Middle frontal gyrus (tissue), 1 donor: ENCODE data around the gene MRTFA.
"Not testable (repeated sequence)": the region's sequence is repeated elsewhere in the genome, so short reads cannot be mapped to it uniquely, and the experiment has no call there.

Experiments used
- DNase-seq: peaks from one replicate; pipeline ENCODE4 v3.0.0-alpha.2; 2015; ENCODE audit warnings: low spot score; ENCODE audit errors: extremely low spot score

The MRTFA gene

GRCh38 chr22:40628354-40629042, 8.0 kb downstream of the MRTFA start:
- no peak for DNase-seq

GRCh38 chr22:40627612-40628011, 8.9 kb downstream of the MRTFA start:
- no peak for DNase-seq

- DNase-seq = no peak
These were observed 9.7 kb downstream of the MRTFA start for GRCh38 chr22:40626851-40627250.

GRCh38 chr22:40625794-40626193, 10.7 kb downstream of the MRTFA start:
- not testable (repeated sequence) for DNase-seq

DNA sequence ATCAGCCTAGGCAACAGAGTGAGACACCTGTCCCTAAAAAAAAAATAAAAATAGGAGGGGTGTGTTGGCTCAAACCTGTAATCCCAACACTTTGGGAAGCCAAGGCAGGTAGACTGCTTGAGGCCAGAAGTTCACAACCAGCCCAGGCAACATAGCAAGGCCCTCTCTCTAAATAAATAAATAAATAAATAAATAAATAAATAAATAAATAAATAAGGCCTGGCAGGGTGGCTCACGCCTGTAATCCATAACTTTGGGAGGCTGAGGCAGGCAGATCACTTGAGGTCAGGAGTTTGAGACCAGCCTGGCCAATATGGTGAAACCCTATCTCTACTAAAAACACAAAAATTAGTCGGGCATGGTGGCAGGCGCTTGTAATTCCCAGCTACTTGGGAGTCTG, 11.2 kb downstream of the MRTFA start:
- not testable (repeated sequence) for DNase-seq

GRCh38 chr22:40624770-40625169, 11.7 kb downstream of the MRTFA start:
- no peak for DNase-seq

DNA sequence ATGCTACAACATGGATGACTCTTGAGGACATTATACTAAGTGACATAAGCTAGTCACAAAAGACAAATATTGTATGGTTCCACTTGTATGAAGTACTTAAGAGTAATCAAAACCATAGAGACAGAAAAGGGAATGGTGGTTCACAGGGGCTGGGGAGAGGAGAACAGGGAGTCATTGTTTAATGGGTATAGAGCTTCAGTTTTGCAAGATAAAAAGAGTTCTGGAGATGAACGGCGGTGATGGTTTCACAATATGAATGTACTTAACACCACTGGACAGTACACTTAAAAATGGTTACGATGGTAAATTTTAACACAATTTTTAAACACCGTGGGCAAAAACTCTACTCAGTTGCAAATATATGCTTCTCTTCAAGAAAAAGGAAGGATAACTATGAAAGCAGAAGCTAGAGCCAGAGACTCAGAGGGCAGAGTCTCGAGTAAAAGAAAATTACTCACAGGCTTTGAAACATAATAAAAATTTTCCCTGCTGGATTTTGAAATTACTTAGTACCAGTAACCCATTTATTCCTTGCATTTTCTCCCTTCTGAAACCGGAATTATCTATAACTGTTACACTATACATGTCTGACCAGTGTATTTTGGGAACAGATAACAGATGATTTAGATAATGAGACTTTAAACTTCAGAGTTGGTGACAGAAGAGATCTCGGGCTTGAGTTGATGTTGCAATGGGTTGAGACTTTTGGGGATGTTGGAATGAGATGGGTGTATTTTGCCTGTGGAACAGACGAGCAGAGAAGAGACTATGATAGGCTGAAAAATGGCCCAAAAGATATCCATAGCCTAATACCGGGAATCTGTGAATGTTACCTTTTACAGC, 15.0 kb downstream of the MRTFA start:
- no peak for DNase-seq

- DNase-seq = no peak
These were observed 16.0 kb downstream of the MRTFA start for GRCh38 chr22:40620464-40621046.

- no peak for DNase-seq
These were observed 18.1 kb downstream of the MRTFA start for GRCh38 chr22:40618400-40618799.

DNA sequence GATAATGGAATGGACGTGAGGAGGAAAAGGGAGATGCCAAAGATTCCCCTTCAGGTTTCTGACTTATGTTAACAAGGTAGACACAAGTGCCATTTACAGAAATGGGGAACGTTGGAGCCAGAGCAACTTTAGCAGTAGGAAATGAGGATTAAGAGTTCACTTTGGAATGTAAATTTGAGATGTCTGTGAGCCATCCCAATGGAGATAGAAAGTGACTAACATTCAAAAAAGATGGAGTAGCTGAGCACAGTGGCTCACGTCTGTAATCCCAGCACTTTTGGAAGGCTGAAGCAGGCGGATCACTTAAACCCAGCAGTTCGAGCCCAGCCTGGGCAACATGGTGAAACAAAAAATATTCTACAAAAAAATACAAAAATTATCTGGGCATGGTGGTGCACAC, 19.9 kb downstream of the MRTFA start:
- DNase-seq = no peak

DNA sequence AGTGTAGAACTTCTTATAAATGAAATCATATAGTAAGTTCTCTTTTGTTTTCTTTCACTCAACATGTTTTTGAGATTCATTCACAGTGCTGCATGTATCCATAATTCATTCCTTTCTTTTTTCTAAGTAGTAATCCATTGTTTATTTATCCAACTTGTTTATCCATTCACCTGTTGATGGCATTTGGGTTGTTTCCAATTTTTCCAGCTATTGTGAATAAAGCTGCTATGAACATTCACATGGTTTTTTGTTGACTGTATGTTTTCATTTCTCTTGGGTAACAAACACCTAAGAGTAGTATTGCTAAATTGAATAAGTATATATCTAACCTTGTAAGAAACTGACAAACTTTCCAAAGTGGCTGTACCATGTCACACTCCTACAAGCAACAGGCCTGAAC, 23.5 kb downstream of the MRTFA start:
- DNase-seq = no peak

- no peak for DNase-seq
These were observed 24.2 kb downstream of the MRTFA start for GRCh38 chr22:40612291-40612751.

- no peak for DNase-seq
These were observed 24.9 kb downstream of the MRTFA start for GRCh38 chr22:40611606-40612005.

DNA sequence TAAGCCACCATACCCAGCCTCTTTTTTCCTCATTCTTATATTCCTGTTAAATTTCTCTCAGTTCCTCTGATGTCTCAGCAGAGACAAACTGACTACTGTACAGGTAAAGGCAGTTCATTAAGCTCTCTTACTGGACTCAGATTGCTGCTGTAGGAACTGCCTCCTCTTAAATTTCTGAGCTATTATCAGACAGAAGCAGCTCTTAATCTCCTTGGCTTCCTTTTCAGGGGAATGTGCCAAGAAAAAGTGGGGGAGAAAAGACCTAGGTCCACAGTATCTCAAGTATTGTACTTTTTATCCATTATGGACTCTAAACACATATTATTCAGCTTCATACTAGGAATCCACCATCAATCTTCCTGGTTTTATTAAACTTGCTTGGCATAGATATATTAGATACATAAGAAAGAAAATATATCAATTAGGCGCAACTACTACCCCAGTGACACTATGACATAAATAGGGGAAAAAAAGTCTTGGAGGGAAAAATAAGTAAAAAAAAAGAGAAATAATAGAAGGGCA, 26.1 kb downstream of the MRTFA start:
- no peak for DNase-seq

DNA sequence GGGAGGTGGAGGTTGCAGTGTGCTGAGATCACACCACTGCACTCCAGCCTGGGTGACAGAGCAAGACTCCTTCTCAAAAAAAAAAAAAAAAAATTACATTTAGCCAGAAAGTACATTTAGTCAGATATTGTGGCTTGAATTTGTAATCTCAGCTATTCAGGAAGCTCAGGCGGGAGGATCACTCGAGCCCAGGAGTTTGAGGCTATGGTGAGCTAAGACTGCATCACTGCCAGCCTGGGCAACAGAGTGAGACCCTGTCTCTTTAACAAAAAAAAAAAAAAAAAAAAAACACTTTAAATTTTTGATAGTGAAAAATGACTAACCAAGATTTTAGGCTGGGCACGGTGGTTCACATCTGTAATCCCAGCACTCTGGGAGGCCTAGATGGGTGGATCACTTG, 27.3 kb downstream of the MRTFA start:
- no peak for DNase-seq

DNA sequence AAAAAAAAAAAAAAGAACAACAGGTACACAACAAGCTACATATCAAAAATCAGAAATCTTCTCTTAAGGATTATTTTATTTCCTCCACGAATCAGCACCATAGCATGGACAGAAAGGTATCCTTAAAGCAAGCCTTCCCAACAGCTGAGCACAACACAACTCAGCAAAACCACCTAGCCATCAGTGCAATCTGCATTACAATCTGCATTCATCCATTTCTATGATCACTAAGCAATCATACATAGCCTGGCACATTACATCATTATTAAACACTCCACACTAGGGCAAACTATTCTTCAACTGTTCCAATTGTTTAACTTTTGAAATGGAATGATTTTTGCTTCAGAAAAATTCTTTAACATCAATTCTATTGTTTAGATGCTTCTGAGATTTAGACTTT, 29.0 kb downstream of the MRTFA start:
- no peak for DNase-seq

DNA sequence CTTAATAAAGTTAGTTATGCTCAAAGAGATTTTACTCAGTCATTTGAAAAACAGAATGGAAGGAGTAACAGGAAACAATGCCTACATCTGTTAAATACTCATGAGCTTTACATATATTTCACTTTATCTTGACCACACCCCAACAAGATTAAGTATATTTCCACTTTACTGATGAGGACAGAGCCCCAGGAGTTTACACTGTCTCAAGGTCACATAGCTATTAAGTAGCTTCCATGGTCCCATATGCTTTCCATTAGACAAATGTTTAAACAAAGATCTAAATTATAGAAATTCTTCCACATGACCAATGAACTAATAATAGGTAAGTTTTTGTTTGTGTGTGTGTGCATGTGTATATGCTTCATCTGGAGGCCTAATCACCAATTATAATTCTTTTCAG, 30.2 kb downstream of the MRTFA start:
- no peak for DNase-seq

- no peak for DNase-seq
These were observed 30.8 kb downstream of the MRTFA start for GRCh38 chr22:40605761-40606160.

DNA sequence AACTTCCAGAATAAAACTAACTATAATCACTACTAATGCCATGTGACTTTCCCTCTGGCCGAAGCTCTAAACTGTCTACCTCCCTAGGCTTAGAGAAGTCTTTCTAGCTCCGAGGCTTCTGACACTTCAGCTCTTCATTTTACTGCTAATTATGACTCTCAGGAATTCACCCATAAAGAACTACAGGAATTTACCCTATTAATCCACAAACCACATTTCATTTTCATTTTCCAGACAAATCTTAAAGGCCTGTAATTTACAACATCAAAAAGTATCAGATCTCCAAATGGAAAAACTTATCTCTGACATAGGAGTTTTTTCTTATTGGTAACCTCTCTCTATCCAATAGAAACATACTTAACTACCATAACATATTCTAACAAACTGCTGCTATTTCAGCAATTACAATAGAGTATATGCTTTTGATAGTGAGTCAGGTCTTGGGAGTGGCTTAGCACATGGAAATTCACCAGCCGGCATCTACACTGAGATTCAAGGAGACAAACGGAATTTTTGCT, 33.4 kb downstream of the MRTFA start:
- no peak for DNase-seq

- no peak for DNase-seq
These were observed 34.3 kb downstream of the MRTFA start for GRCh38 chr22:40602231-40602630.

DNA sequence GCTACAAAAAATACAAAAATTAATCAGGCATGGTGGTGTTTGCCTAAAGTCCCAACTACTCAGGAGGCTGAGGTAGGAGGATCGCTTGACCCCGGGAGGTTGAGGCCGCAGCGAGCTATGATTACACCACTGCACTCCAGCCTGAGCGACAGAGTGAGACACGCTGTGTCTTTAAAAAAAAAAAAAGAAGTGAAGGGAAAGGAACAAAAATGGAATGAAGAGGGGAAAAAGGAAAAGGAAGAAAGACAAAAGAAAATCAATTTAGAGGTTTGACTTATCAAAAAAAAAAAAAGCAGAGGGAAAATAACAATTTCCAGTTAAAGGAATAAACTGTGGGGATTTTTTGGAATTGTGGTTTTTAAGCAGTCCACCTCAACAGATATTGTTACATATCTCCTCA, 36.8 kb downstream of the MRTFA start:
- no peak for DNase-seq

DNA sequence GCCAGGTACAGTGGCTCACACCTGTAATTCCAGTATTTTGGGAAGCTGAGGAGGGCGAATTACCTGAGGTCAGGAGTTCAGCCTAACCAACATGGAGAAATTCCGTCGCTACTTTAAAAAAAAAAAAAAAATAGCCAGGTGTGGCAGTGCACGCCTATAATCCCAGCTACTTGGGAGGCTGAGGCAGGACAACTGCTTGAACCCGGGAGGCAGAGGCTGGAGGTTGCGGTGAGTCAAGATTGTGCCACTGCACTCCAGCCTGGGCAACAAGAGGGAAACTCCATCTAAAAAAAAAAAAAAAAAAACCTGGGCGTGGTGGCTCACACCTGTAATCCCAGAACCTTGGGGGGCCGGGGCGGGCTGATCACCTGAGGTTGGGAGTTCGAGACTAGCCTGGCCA, 37.8 kb downstream of the MRTFA start:
- not testable (repeated sequence) for DNase-seq
